SK-N-MC (cell line): ENCODE results near the gene RECQL5.

Experiments
- DNase-seq: peaks from one replicate; pipeline ENCODE4 v3.0.0-alpha.2; 2011; ENCODE audit warnings: low read depth, low spot score
- H3K27ac ChIP-seq: fragments of 200-600 bp; sonication (generic); 2 replicates; pipeline ENCODE4 v1.5.1; 2016; ENCODE audit warnings: mixed run types
- H3K36me3 ChIP-seq: fragments of 200-600 bp; sonication (generic); 2 replicates; pipeline ENCODE4 v1.6.1; 2017; ENCODE audit warnings: antibody characterized with exemption, low read length, mixed read lengths; ENCODE audit not compliant: insufficient read depth
- H3K4me3 ChIP-seq: fragments of 200-600 bp; sonication (generic); 2 replicates; pipeline ENCODE4 v1.5.1; 2016
- H3K9ac ChIP-seq: fragments of 200-600 bp; sonication (generic); 2 replicates; pipeline ENCODE4 v1.8.0; 2017; ENCODE audit warnings: mixed run types, mixed read lengths; ENCODE audit not compliant: insufficient read length
- H3K9me3 ChIP-seq: fragments of 200-600 bp; sonication (generic); 2 replicates; pipeline ENCODE4 v1.6.1; 2017; ENCODE audit warnings: low read depth, mild to moderate bottlenecking, antibody characterized with exemption, low read length, moderate library complexity, mixed read lengths
- EZH2 ChIP-seq: fragments of 200-600 bp; sonication (generic); IDR thresholded peaks from one replicate; pipeline ENCODE4 v1.6.1; 2017; ENCODE audit warnings: antibody characterized with exemption
- FOXP2 ChIP-seq: optimal IDR thresholded peaks from 2 replicates; pipeline ENCODE3; 2011; ENCODE audit warnings: mild to moderate bottlenecking, moderate library complexity; ENCODE audit not compliant: insufficient read depth; ENCODE audit errors: extremely low read length, control extremely low read depth
- POLR2AphosphoS5 ChIP-seq: IDR thresholded peaks from 2 replicates; pipeline ENCODE4 v1.6.1; 2012; ENCODE audit warnings: mild to moderate bottlenecking, low read depth, low read length, borderline replicate concordance

RECQL5 gene

DNA sequence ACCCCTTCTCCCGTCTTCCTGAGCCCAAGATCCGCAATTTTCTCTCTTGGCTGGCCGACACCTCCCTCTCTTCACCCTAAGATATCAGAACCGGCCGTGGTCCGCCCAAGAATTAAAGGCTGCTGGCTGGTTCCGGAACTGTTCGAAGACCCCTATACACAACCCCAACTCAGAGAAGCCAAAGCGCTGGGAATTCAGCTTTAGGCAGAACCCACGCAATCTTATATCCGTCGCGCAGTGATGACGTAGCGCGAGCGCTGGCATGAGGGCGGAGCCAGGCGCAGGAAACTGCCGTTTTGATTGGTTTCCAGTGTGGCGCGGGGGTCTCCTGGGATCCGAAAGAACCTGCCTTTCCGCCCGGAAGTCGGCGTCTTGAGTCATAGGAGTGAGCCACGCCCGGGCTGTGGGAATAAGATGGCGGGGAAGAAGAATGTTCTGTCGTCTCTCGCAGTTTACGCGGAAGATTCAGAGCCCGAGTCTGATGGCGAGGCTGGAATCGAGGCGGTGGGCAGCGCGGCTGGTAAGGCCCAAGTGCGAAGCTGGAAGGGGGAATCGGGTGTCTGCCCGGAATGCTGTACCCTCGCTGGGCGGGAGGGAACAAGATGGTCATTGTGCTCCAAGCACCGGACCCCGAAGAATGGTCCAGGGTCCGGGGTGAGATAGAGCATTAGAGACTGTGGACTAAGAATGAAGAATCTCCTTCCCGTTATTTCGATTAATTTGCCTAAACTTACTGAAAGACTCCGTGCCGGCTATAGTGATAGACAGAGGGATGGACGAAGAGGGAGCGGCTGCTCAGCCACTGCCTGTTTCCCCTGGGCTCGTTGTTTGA, at the start of gene RECQL5, which contains the start of gene SAP30BP:
TSS of gene RECQL5 (minus strand) at position 196 of the 832 bp plus-strand sequence. CDS start 597 bp downstream, outside the sequence.
TSS of gene SAP30BP (plus strand) at position 380 of the 832 bp plus-strand sequence. CDS start at position 415, 35 bp downstream.
- peak within 1 kb of the TSS; percentile 94 for H3K4me3 ChIP-seq
- H3K36me3 ChIP-seq = peaks cover 49% of the 10 kb centered on the region
- DNase-seq = peak; percentile 93

DNA sequence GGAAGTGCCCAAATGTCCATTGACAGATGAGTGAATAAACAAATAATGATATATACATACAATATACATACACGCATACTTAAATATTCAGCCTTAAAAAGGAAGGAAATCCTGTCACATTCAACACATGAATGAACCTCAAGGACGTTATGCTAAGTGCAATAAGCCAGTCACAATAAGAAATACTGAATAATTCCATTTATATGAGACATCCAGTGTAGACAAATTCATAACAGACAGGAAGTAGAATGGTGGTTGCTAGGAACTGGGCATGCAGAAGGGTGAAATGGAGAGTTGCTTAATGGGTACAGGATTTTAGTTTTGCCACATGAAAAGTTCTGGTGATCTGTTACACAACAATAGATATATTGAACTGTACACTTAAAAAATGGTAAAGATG, 45.5 kb upstream of the RECQL5 start:
- no peak overlapping the region for H3K4me3 ChIP-seq
- no peak for TF ChIP-seq POLR2AphosphoS5
- TF ChIP-seq EZH2 = no peak
- TF ChIP-seq FOXP2 = no peak
- H3K36me3 ChIP-seq = no peaks in the 10 kb centered on the region; the same call in 1 of the 2 replicates
- H3K27ac ChIP-seq = no peak overlapping the region
- DNase-seq = no peak
- no peak overlapping the region for H3K9ac ChIP-seq
- no peaks in the 10 kb centered on the region for H3K9me3 ChIP-seq

More for the DNA sequence above, at the start of gene RECQL5, which contains the start of gene SAP30BP:
- Histone ChIP-seq H3K9me3 (no peaks in the 10 kb centered on the region), H3K27ac (peak within 1 kb of the TSS; percentile 74), H3K9ac (peak within 1 kb of the TSS; percentile 95)
- TF ChIP-seq EZH2 = no peak
- no peak for TF ChIP-seq FOXP2
- TF ChIP-seq POLR2AphosphoS5 = peak; percentile 88

DNA sequence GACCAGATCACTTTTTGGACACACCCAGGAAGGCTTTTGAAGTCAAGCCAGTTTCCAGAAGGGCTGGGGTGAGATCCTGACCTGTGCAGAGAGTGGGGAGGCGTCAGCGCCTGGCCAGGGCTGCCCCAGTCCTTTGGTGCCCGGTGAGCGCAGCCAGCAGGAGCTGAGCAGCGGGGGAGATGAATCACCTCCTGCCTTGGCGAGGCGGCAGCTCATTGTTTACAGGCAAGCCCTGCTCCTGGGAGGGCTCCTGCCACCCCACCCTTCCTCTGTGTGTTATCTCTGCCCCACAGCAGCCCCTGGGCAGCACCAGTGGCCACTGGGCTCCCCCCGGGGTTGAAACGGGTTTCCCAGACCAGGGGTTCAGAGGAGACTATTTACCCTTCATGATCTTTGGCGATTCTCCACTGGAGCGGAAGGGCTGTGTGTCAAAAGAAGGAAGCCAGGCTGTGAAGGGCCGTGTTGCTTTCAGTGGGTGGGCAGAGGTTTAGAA, 40.2 kb upstream of the RECQL5 start:
- Histone ChIP-seq H3K27ac (no peak overlapping the region), H3K9ac (no peak overlapping the region), H3K4me3 (no peak overlapping the region), H3K36me3 (peaks cover 37% of the 10 kb centered on the region; the same call in 1 of the 2 replicates), H3K9me3 (no peaks in the 10 kb centered on the region)
- TF ChIP-seq POLR2AphosphoS5 (no peak), EZH2 (no peak), FOXP2 (no peak)
- DNase-seq = no peak

DNA sequence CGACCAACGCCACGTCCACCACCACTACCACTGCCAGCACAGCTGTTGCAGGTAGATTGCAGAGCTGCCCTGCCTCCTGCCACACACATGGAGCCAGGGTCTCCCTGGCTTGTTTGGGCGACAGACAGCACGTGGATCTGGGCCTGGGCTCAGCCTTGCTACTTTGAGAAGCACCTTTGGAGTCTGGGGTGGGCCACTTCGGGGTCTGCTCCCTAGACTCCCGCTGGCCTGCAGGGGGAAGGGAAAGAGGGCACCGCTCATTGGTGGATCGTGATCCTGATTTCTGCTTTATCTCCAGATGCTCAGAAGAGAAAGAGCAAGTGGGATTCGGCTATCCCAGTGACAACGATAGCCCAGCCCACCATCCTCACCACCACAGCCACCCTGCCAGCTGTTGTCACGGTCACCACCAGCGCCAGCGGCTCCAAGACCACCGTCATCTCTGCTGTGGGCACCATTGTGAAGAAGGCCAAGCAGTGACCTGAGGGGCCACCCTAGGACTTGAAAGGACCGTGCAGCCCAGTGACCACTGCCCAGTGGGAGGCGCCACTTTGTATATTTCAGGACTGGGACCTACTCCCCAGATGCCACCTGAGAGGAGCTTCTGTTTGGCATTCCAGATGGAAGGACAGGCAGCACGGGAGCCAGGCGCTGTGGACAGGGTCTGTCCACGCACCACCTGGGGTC, 39.2 kb upstream of the RECQL5 start:
- TF ChIP-seq EZH2 (no peak), FOXP2 (no peak), POLR2AphosphoS5 (no peak)
- DNase-seq = no peak
- peaks cover 46% of the 10 kb centered on the region for H3K36me3 ChIP-seq
- H3K4me3 ChIP-seq = no peak overlapping the region
- H3K27ac ChIP-seq = no peak overlapping the region
- no peaks in the 10 kb centered on the region for H3K9me3 ChIP-seq
- no peak overlapping the region for H3K9ac ChIP-seq

DNA sequence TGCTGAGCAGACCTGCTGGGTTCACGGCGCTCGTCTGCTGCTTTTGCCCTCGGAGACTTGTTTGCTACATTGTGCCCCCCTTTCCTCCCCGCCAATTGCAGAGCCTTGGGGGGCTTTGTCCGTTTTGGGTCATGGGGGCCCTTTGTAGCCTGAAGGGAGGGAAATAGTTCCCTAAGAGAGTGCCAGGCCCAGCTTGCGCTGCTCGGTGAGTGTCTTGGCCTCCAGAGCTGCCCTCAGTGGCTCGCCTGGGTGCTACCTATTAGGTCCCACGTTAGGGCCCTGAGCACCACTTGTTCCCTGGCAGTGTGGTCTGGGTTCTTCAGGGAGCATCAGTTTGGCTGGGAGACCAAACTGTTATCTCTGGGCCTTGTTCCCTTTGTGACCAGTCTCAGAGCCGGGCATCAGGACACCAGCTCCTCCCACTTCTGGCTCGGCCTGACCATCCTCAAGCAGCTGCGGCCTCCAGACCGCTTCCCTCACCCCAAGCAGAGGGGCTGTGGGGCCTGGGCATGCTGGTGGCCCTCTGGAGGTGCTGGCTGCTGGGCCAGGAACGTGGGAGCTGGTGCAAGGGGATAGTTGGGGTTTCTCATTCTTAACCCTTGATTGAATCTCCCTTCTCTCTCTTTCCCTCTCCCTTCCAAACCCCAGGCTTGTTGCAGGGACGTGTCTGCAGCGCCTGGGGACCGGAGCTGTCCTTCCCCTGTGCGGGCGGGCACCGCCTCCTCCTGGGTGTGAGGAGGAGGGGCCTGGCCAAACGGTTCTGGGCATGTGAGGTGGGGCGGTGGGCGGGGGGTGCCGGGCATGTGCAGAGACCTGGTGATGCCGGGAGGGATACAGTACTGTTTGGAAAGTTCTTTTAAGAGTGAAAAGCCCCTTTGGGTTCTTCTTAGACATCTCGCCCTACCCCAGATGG, 38.3 kb upstream of the RECQL5 start:
- Histone ChIP-seq H3K36me3 (peaks cover 55% of the 10 kb centered on the region), H3K9ac (no peak overlapping the region), H3K27ac (no peak overlapping the region), H3K4me3 (no peak overlapping the region), H3K9me3 (no peaks in the 10 kb centered on the region)
- no peak for DNase-seq
- TF ChIP-seq POLR2AphosphoS5 (no peak), EZH2 (no peak), FOXP2 (no peak)

DNA sequence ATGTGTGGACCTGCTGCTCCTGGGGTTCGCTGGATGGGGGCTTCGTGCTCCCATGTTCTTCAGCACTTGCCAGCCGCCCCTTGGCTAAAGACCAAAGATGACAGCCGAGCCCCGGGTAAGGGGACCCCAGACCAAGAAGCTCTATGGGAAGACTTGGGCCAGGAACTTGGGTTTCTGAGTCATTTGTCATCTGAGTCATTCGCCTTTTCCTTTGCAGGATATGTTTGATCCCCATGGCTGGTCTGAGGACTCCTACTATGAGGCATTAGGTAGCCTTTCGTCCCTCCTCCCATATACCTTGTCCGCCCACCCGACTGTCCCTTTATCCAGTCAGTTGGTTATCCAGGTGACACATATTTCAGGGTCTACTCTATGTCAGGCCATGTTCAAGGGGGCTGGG, 36.6 kb upstream of the RECQL5 start:
- Histone ChIP-seq H3K9me3 (no peaks in the 10 kb centered on the region), H3K36me3 (peaks cover 65% of the 10 kb centered on the region), H3K27ac (no peak overlapping the region), H3K4me3 (no peak overlapping the region), H3K9ac (no peak overlapping the region)
- DNase-seq = no peak
- TF ChIP-seq EZH2 (no peak), FOXP2 (no peak), POLR2AphosphoS5 (no peak)

DNA sequence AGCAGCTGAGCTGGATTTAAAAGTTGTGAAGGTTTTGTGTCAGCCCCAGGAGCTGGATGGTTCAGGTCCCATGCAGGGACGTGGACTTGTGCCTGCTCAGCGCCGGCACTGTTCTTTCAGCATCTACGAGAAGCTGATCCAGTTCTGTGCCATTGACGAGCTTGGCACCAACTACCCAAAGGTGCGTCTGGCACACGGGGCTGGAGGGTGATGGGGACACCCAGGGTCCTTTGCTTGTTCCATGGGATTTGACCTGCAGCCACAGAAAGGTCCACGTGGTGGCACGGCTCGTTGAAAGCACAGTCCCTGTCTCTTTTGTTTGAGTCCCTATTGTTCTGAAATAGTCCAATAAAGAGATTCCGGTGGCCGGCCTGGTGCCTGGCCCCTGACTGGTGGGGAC, 36.2 kb upstream of the RECQL5 start:
- H3K9me3 ChIP-seq = no peaks in the 10 kb centered on the region
- no peak for DNase-seq
- TF ChIP-seq EZH2 = no peak
- TF ChIP-seq POLR2AphosphoS5 = no peak
- no peak for TF ChIP-seq FOXP2
- peaks cover 67% of the 10 kb centered on the region for H3K36me3 ChIP-seq
- no peak overlapping the region for H3K4me3 ChIP-seq
- H3K9ac ChIP-seq = no peak overlapping the region
- H3K27ac ChIP-seq = no peak overlapping the region

DNA sequence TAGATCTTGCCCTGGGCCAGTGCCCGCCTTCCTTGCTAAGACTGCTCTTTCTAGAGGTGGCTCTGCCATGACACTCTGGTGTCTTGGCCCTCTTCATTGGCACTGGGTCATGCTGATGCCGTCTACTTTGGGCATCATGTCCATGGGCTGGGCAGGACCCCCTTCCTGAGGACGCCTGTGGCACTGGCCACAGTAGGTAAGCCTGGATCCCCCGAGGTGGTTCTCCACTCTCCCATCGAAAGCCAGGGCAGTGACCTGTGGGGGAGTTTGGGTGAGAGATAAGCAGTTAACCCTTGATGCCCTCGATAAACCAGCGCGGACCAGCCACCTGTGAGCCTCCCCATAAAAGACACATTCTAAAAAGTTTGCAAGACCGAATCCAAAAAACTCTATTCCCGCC, 34.3 kb upstream of the RECQL5 start:
- DNase-seq = no peak
- H3K27ac ChIP-seq = no peak overlapping the region
- no peak for TF ChIP-seq EZH2
- TF ChIP-seq POLR2AphosphoS5 = no peak
- no peak for TF ChIP-seq FOXP2
- peaks cover 74% of the 10 kb centered on the region for H3K36me3 ChIP-seq
- H3K4me3 ChIP-seq = no peak overlapping the region
- H3K9me3 ChIP-seq = no peaks in the 10 kb centered on the region
- H3K9ac ChIP-seq = no peak overlapping the region
